Endothelial cell of umbilical vein (primary cell): ENCODE data around the gene PSD2. TPM values are rescaled to one million over a fixed set of nuclear protein-coding genes. Genes with fewer than 3 reads are reported as not detected.

Experiments used
- BruUV-seq: library from RNA; stranded (reverse); fragments of 400-500 nt; replicated peaks from 2 replicates; lab custom pipeline; 2021; lab: Mats Ljungman, UMichigan
- CTCF ChIA-PET: fragments of 300-600, 350-600 bp; sonication (Branson Sonifier 250); formaldehyde crosslinking; loops from one replicate; lab custom pipeline; 2021; ENCODE audit warnings: antibody characterized with exemption, inconsistent platforms; lab: Charles Lee
- POLR2A ChIA-PET: fragments of 300-600, 350-600 bp; sonication (Branson Sonifier 250); formaldehyde crosslinking; loops from one replicate; lab custom pipeline; 2021; ENCODE audit warnings: antibody characterized with exemption, inconsistent platforms; lab: Charles Lee
- DNase-seq: peaks from one replicate; pipeline ENCODE4 v3.0.0-alpha.2; 2011; ENCODE audit warnings: low read depth, low spot score
- FAIRE-seq: peaks from 2 replicates; lab custom pipeline; 2011; peaks lifted over from hg19 to GRCh38; lab: Jason Lieb, UNC
- H2AFZ ChIP-seq: 2 replicates; pipeline ENCODE4 v1.6.0; 2012; ENCODE audit warnings: low read depth, low read length, control low read depth, inconsistent platforms
- H3K27ac ChIP-seq: 2 replicates; pipeline ENCODE4 v1.5.1; 2011; ENCODE audit warnings: low read depth, mild to moderate bottlenecking, control low read depth, low read length, moderate library complexity; ENCODE audit not compliant: insufficient read depth
- H3K27me3 ChIP-seq, 2 experiments: 2 replicates each; pipeline versions ENCODE4 v1.6.0 to v1.6.1; 2011; ENCODE audit warnings: low read length in 2 of 2, mixed read lengths in 1 of 2; ENCODE audit not compliant: control insufficient read depth in 2 of 2, insufficient read depth in 2 of 2
- H3K36me3 ChIP-seq, 2 experiments: 2 replicates in 1 of 2; 3 replicates in 1 of 2; pipeline ENCODE4 v1.5.1; 2011; ENCODE audit warnings: low read length in 2 of 2, mild to moderate bottlenecking in 1 of 2, moderate library complexity in 1 of 2; ENCODE audit not compliant: control insufficient read depth in 2 of 2, insufficient read depth in 2 of 2; ENCODE audit errors: extremely low read depth in 1 of 2
- H3K4me1 ChIP-seq: 3 replicates; pipeline ENCODE4 v1.5.1; 2011; ENCODE audit warnings: mild to moderate bottlenecking, low read length; ENCODE audit not compliant: control insufficient read depth, insufficient read depth; ENCODE audit errors: extremely low read depth
- H3K4me2 ChIP-seq: 2 replicates; pipeline ENCODE4 v1.6.1; 2011; ENCODE audit warnings: low read length, control low read depth, mixed read lengths; ENCODE audit not compliant: insufficient read depth
- H3K4me3 ChIP-seq, 3 experiments: fragments of 200-600 bp in 1 of 3; sonication (generic), shearing (Covaris generic) in 1 of 3; replicated peaks in 1 of 3; 2 replicates each; pipeline ENCODE4 v1.5.1; 2011 to 2016; ENCODE audit warnings: control low read depth in 3 of 3, low read length in 3 of 3, mild to moderate bottlenecking in 2 of 3, inconsistent platforms in 1 of 3, low read depth in 1 of 3, moderate library complexity in 1 of 3; ENCODE audit not compliant: insufficient read depth in 1 of 3
- H3K79me2 ChIP-seq: 2 replicates; pipeline ENCODE4 v1.6.0; 2012; ENCODE audit warnings: low read length, inconsistent platforms; ENCODE audit not compliant: control insufficient read depth, insufficient read depth
- H3K9ac ChIP-seq: replicated peaks from 2 replicates; pipeline ENCODE3; 2011; ENCODE audit warnings: low read length, control low read depth; ENCODE audit not compliant: insufficient read depth; ENCODE audit errors: extremely low read depth
- H3K9me1 ChIP-seq: replicated peaks from 3 replicates; pipeline ENCODE4 v1.6.0; 2011; ENCODE audit warnings: mild to moderate bottlenecking, low read length; ENCODE audit not compliant: control insufficient read depth, insufficient read depth; ENCODE audit errors: extremely low read depth
- H3K9me3 ChIP-seq: replicated peaks from 2 replicates; pipeline ENCODE4 v1.5.1; 2012; ENCODE audit warnings: low read length, inconsistent platforms; ENCODE audit not compliant: control insufficient read depth, insufficient read depth
- H4K20me1 ChIP-seq: replicated peaks from 2 replicates; pipeline ENCODE3; 2011; ENCODE audit warnings: mild to moderate bottlenecking, low read length; ENCODE audit not compliant: control insufficient read depth, insufficient read depth; ENCODE audit errors: extremely low read depth
- EZH2 ChIP-seq: IDR thresholded peaks from 2 replicates; pipeline ENCODE4 v1.6.1; 2012; ENCODE audit warnings: borderline replicate concordance, low read depth, mild to moderate bottlenecking, moderate library complexity, low read length, inconsistent platforms; ENCODE audit not compliant: severe bottlenecking
- FOS ChIP-seq: IDR thresholded peaks from 2 replicates; pipeline ENCODE4 v1.6.1; 2011; ENCODE audit warnings: mild to moderate bottlenecking, low read length, moderate library complexity, borderline replicate concordance; ENCODE audit not compliant: insufficient read depth
- GATA2 ChIP-seq: IDR thresholded peaks from 2 replicates; pipeline ENCODE4 v1.7.0; 2011; ENCODE audit warnings: low read depth, mild to moderate bottlenecking, moderate library complexity, mixed read lengths, low read length; ENCODE audit not compliant: insufficient read length, insufficient read depth
- JUN ChIP-seq: IDR thresholded peaks from 2 replicates; pipeline ENCODE4 v1.6.1; 2011; ENCODE audit warnings: borderline replicate concordance, low read depth; ENCODE audit not compliant: insufficient read length, insufficient read depth
- MYC ChIP-seq: IDR thresholded peaks from one replicate; pipeline ENCODE4 v1.6.1; 2011; ENCODE audit warnings: mild to moderate bottlenecking, low read depth, low read length
- POLR2A ChIP-seq: IDR thresholded peaks from 2 replicates; pipeline ENCODE4 v1.6.1; 2012; ENCODE audit warnings: low read depth, mild to moderate bottlenecking, control low read depth, low read length
- POLR2AphosphoS5 ChIP-seq: IDR thresholded peaks from 2 replicates; pipeline ENCODE4 v1.6.1; 2012; ENCODE audit warnings: low read depth, mild to moderate bottlenecking, control low read depth, low read length, moderate library complexity; ENCODE audit not compliant: insufficient read depth
- dilution Hi-C: fragments of 300-500 bp; cut with MboI; formaldehyde crosslinking; loops from one replicate; pipeline ENCODE4 v1.15.0; 2019; ENCODE audit warnings: low sequenced_read_pairs; ENCODE audit not compliant: extremely low pct_ligation_motif_present
- intact Hi-C: fragments of 100-400 bp; cut with micrococcal nuclease; formaldehyde crosslinking; loops from one replicate; pipeline ENCODE4 v1.10.0; 2022
- polyA plus RNA-seq, 4 experiments: library from polyadenylated mRNA; depleted of rRNA in 3 of 4; stranded (reverse) in 3 of 4; unstranded in 1 of 4; fragments of >200 nt; gene quantifications; 2 replicates each; pipeline versions ENCODE4 v1.2.1 to v1.2.3, GENCODE V29; 2011 to 2012; ENCODE audit warnings: missing spikeins in 1 of 4
- total RNA-seq: library from RNA; stranded (reverse); gene quantifications from 2 replicates; pipeline ENCODE4 v1.2.3, GENCODE V29; 2021
- TF ChIP-seq, protein P1 (sequence below), 2 donors: IDR thresholded peaks; 1 replicate in 1 of 2; 2 replicates in 1 of 2; pipeline ENCODE4 v1.5.1; 2011; ENCODE audit warnings: low read length in 2 of 2, mild to moderate bottlenecking in 2 of 2, moderate library complexity in 2 of 2, control low read depth in 1 of 2, inconsistent platforms in 1 of 2, low read depth in 1 of 2; ENCODE audit not compliant: insufficient read depth in 1 of 2; ENCODE audit errors: extremely low read depth in 1 of 2
- TF ChIP-seq, protein P2 (sequence below): IDR thresholded peaks from 2 replicates; pipeline ENCODE4 v1.6.1; 2011; ENCODE audit not compliant: insufficient read depth, insufficient read length

Gene PSD2
- total and polyA plus RNA-seq, 2 donors (not counting 3 experiments of a cell fraction or from before 2014, with no cell fraction given) = not detected

DNA sequence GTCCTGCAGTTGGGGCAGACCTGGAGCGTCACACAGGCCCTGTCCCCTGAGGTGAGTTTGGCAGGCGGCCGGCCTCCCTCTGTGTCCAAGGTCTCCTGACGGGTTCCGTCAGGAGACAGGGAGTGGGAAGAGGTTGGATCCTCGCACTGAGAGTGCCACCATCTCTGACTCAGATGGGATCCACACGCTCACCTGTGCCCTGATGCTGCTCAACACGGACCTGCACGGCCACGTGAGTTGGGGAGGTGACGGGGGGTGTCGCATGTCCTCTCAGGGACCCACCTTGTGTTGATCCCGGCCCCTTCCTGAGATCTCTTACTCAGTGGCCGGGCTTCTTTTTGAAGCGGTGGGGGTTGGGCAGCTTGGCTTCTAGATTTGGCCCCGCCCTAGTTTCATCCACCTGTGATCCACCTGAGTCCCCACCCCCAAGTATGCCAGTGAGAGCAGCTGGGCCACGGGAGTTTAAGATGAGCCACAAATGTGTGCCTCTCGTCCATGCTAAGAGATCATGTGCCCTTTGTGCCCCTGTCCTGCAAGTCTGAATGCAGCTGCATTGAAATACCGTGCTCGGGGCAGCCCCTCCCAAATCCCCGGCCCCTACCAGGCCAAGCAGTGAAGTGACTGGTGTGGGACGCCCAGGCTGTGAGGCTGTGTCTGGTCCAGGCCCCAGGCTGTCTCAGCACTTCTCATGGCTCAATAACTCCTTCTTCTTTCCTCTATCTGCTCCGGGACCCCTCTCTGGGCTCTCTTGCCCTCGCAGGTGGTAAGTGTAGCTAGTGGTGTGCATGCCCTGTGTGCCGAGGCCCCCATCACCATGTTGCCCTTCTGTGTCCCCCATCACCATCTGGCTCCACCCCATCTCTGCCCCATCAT lies 27.2 kb downstream of the PSD2 start:
- Histone ChIP-seq H3K4me3 (no peak overlapping the region), H2AFZ (no peak overlapping the region), H3K27me3 (no peaks in the 10 kb centered on the region), H4K20me1 (no peaks in the 10 kb centered on the region), H3K9me3 (no peaks in the 10 kb centered on the region), H3K27ac (no peak overlapping the region), H3K36me3 (no peaks in the 10 kb centered on the region), H3K9ac (no peak overlapping the region), H3K79me2 (no peaks in the 10 kb centered on the region), H3K9me1 (no peaks in the 10 kb centered on the region), H3K4me2 (no peak overlapping the region), H3K4me1 (no peaks in the 10 kb centered on the region)
- CTCF ChIA-PET = interaction anchor here (1.3 kb wide), 1 partner anchor 25 kb away, joined by 3 read pairs; no protein-coding TSS in a partner anchor
- POLR2A ChIA-PET = no interaction called here
- TF ChIP-seq, protein P1, sequence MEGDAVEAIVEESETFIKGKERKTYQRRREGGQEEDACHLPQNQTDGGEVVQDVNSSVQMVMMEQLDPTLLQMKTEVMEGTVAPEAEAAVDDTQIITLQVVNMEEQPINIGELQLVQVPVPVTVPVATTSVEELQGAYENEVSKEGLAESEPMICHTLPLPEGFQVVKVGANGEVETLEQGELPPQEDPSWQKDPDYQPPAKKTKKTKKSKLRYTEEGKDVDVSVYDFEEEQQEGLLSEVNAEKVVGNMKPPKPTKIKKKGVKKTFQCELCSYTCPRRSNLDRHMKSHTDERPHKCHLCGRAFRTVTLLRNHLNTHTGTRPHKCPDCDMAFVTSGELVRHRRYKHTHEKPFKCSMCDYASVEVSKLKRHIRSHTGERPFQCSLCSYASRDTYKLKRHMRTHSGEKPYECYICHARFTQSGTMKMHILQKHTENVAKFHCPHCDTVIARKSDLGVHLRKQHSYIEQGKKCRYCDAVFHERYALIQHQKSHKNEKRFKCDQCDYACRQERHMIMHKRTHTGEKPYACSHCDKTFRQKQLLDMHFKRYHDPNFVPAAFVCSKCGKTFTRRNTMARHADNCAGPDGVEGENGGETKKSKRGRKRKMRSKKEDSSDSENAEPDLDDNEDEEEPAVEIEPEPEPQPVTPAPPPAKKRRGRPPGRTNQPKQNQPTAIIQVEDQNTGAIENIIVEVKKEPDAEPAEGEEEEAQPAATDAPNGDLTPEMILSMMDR (IDR thresholded peaks at IDR 0.05; ENCODE audit: extremely low read depth in 1 of 2, insufficient read depth in 1 of 2, low read depth in 1 of 2, low read length in 2 of 2) = no peak
- TF ChIP-seq, protein P2, sequence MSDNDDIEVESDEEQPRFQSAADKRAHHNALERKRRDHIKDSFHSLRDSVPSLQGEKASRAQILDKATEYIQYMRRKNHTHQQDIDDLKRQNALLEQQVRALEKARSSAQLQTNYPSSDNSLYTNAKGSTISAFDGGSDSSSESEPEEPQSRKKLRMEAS = no peak
- TF ChIP-seq FOS = no peak
- TF ChIP-seq POLR2A = no peak
- TF ChIP-seq POLR2AphosphoS5 = no peak
- no peak for TF ChIP-seq EZH2
- no peak for TF ChIP-seq GATA2
- no peak for TF ChIP-seq JUN
- no peak for TF ChIP-seq MYC
- dilution Hi-C loops (no loop called here), intact Hi-C loops (no loop called here)
- BruUV-seq = no TSS peak
- DNase-seq (no peak), FAIRE-seq (no peak)
